ENCODE measurements around the gene AVL9. TPM values are rescaled to one million over a fixed set of nuclear protein-coding genes. Genes with fewer than 3 reads are reported as not detected.

The AVL9 gene
- total and polyA plus RNA-seq, 2 experiments from 2014 or later, result 13.1 to 33.8 TPM

- H3K9me3 Mint-ChIP-seq, result peaks cover 7% of the 10 kb centered on the region; the same call in 2 of the 3 replicates
- no peak for DNase-seq (ENCODE audit: low spot score)
- H4K20me1 ChIP-seq (replicated peaks; ENCODE audit: insufficient read depth), result peaks cover 15% of the 10 kb centered on the region; the same call in 1 of the 2 replicates
- ATAC-seq, result no peak
- no peak overlapping the region for H3K27ac ChIP-seq (ENCODE audit: low read depth)
- no peak for TF ChIP-seq ZNF462 (CRISPR knock-in tag; IDR thresholded peaks at IDR 0.05)
- no peak for TF ChIP-seq STAT1 (IDR thresholded peaks at IDR 0.05; ENCODE audit: unreplicated experiment)
- no peak for TF ChIP-seq ETS1 (IDR thresholded peaks at IDR 0.05)
- no peak for TF ChIP-seq POLR2AphosphoS5 (IDR thresholded peaks at IDR 0.05; ENCODE audit: low read depth)
- TF ChIP-seq REST (IDR thresholded peaks at IDR 0.05; ENCODE audit: unreplicated experiment), result no peak
- TF ChIP-seq EZH2 (IDR thresholded peaks at IDR 0.05; ENCODE audit: low read depth, unreplicated experiment), result no peak
- no peak for TF ChIP-seq JUNB (IDR thresholded peaks at IDR 0.05; ENCODE audit: unreplicated experiment)
- TF ChIP-seq NANOG (IDR thresholded peaks at IDR 0.05; ENCODE audit: borderline replicate concordance), result no peak
- TF ChIP-seq CREB1 (CRISPR knock-in tag; IDR thresholded peaks at IDR 0.05; ENCODE audit: low read depth), result no peak
- no peak for TF ChIP-seq ZNF114 (CRISPR knock-in tag; IDR thresholded peaks at IDR 0.05)
- no peak for TF ChIP-seq ZNF331 (CRISPR knock-in tag; IDR thresholded peaks at IDR 0.05; ENCODE audit: low read depth)
- no peak for TF ChIP-seq EZH2phosphoT487 (IDR thresholded peaks at IDR 0.05; ENCODE audit: unreplicated experiment)
- H2AFZ ChIP-seq, result no peak overlapping the region
- H3K4me3 Mint-ChIP-seq, result no peak overlapping the region
- peaks cover 28% of the 10 kb centered on the region for H3K4me1 ChIP-seq (ENCODE audit: insufficient read depth)
- H3K4me2 ChIP-seq, result no peak overlapping the region
- peaks cover 31% of the 10 kb centered on the region for H3K36me3 Mint-ChIP-seq (ENCODE audit: low read depth)
- peak overlapping the region; percentile 80; the same call in 1 of the 2 replicates for H3K27ac Mint-ChIP-seq
- peaks cover 99% of the 10 kb centered on the region for H3K79me2 ChIP-seq (replicated peaks; ENCODE audit: insufficient read depth)
- H3K36me3 ChIP-seq (ENCODE audit: insufficient read depth), result no peaks in the 10 kb centered on the region
- H3K4me3 ChIP-seq, result no peak overlapping the region
- H3K27me3 ChIP-seq (ENCODE audit: insufficient read depth), result no peaks in the 10 kb centered on the region
- H3F3A ChIP-seq (replicated peaks; ENCODE audit: low read depth), result no peaks in the 10 kb centered on the region; the same call in 1 of the 2 replicates
- no peaks in the 10 kb centered on the region for H3K9me2 ChIP-seq (ENCODE audit: insufficient read depth)
- peaks cover 2% of the 10 kb centered on the region for H3K27me3 Mint-ChIP-seq (ENCODE audit: insufficient read depth, low read depth, poor library complexity)
- peaks cover 27% of the 10 kb centered on the region for H3K4me1 Mint-ChIP-seq
Observed at GRCh38 chr7:32501522-32501921, 6.2 kb downstream of the AVL9 start.
